ENCODE results near the gene DHX9.

DNA sequence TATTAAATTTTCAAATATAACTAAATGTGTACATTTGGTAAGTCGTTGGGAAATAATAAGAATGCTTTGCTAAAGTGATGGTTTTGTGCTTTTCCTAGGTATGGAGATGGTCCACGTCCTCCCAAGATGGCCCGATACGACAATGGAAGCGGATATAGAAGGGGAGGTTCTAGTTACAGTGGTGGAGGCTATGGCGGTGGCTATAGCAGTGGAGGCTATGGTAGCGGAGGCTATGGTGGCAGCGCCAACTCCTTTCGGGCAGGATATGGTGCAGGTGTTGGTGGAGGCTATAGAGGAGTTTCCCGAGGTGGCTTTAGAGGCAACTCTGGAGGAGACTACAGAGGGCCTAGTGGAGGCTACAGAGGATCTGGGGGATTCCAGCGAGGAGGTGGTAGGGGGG, 47.8 kb downstream of the DHX9 start:
- TF ChIP-seq ZBTB33 (CRISPR knock-in tag; IDR thresholded peaks at IDR 0.05) (peak; percentile 44; the same call in 1 of the 2 replicates), RFX5 (IDR thresholded peaks at IDR 0.05; ENCODE audit: low read depth, low read length) (no peak), ZNF140 (CRISPR knock-in tag; IDR thresholded peaks at IDR 0.05) (no peak)

Measured in K562 (cell line).